Measurements from ENCODE around the gene SIRPB2. TPM values are rescaled to one million over a fixed set of nuclear protein-coding genes. Genes with fewer than 3 reads are reported as not detected.

The SIRPB2 gene
- total and polyA plus RNA-seq, 2 of the 4 experiments (the other 2 are of a cell fraction) = not detected

- Histone ChIP-seq H3K27ac (ENCODE audit: insufficient read depth, low read length) (no peak overlapping the region), H4K91ac (ENCODE audit: insufficient read depth, low read depth, low read length) (no peak overlapping the region), H3K36me3 (ENCODE audit: control insufficient read depth, insufficient read depth, low read length) (no peaks in the 10 kb centered on the region), H3K9me3 (ENCODE audit: control insufficient read depth, insufficient read depth, low read length) (no peaks in the 10 kb centered on the region), H3K27me3 (ENCODE audit: control insufficient read depth, insufficient read depth, low read length) (no peaks in the 10 kb centered on the region; the same call in 1 of the 2 replicates), H2BK20ac (ENCODE audit: low read depth, low read length) (no peak overlapping the region), H2AFZ (replicated peaks; ENCODE audit: low read length, poor library complexity) (no peak overlapping the region), H3K79me1 (ENCODE audit: low read depth in 1 of 2, low read length in 2 of 2) (no peaks in the 10 kb centered on the region), H3K4me3 (ENCODE audit: insufficient read depth, low read depth, low read length) (no peak overlapping the region), H4K5ac (ENCODE audit: low read depth, low read length) (no peak overlapping the region), H3K56ac (ENCODE audit: extremely low read depth, insufficient read depth, low read length) (no peak overlapping the region), H3K4me1 (ENCODE audit: control insufficient read depth, insufficient read depth, low read length) (no peaks in the 10 kb centered on the region), H2BK15ac (ENCODE audit: low read depth, low read length) (no peak overlapping the region), H2BK120ac (ENCODE audit: low read depth, low read length) (no peak overlapping the region), H2BK5ac (ENCODE audit: low read depth, low read length, poor library complexity, severe bottlenecking) (no peak overlapping the region), H4K8ac (ENCODE audit: low read depth in 2 of 2, low read length in 2 of 2) (no peak overlapping the region), H2AK9ac (replicated peaks; ENCODE audit: low read depth, low read length, poor library complexity) (no peak overlapping the region), H3K23ac (ENCODE audit: low read depth, low read length) (no peak overlapping the region), H3K4me2 (ENCODE audit: low read depth, low read length) (no peak overlapping the region), H3K14ac (replicated peaks; ENCODE audit: low read depth, low read length) (no peak overlapping the region), H4K20me1 (ENCODE audit: insufficient read depth, low read length) (no peaks in the 10 kb centered on the region), H3K9me1 (ENCODE audit: insufficient read depth, low read length) (no peaks in the 10 kb centered on the region), H2AK5ac (ENCODE audit: low read depth, low read length) (no peak overlapping the region), H3K4ac (ENCODE audit: low read depth, low read length) (no peak overlapping the region), H3K18ac (ENCODE audit: low read depth, low read length) (no peak overlapping the region), H3K9ac (ENCODE audit: low read depth, low read length) (no peak overlapping the region)
- no peak for TF ChIP-seq USF2 (IDR thresholded peaks at IDR 0.05; ENCODE audit: low read depth, low read length)
- TF ChIP-seq FOS (IDR thresholded peaks at IDR 0.05; ENCODE audit: low read depth, low read length) = no peak
- TF ChIP-seq RFX5 (IDR thresholded peaks at IDR 0.05; ENCODE audit: low read depth, low read length) = no peak
- TF ChIP-seq POLR2A (IDR thresholded peaks at IDR 0.05; ENCODE audit: low read depth, low read length) = no peak
- TF ChIP-seq ELK1 (IDR thresholded peaks at IDR 0.05; ENCODE audit: borderline replicate concordance, low read depth, low read length) = no peak
- no peak for TF ChIP-seq MAFK (IDR thresholded peaks at IDR 0.05; ENCODE audit: low read depth, low read length)
- no peak for TF ChIP-seq CEBPB (IDR thresholded peaks at IDR 0.05; ENCODE audit: low read depth, low read length)
- TF ChIP-seq RCOR1 (IDR thresholded peaks at IDR 0.05; ENCODE audit: insufficient replicate concordance, low read length) = no peak
- no peak for TF ChIP-seq RAD21 (IDR thresholded peaks at IDR 0.05; ENCODE audit: low read length)
- TF ChIP-seq NFE2L2 (IDR thresholded peaks at IDR 0.05; ENCODE audit: low read depth, low read length) = no peak
- TF ChIP-seq MXI1 (IDR thresholded peaks at IDR 0.05; ENCODE audit: borderline replicate concordance, low read depth, low read length) = no peak
- TF ChIP-seq CTCF (conservative IDR thresholded peaks at IDR 0.05; ENCODE audit: low read depth, low read length) = no peak
- intact Hi-C loops (cut with micrococcal nuclease) = no loop called here
- WGBS, 2 experiments (ENCODE audit: extremely low coverage in 2 of 2, insufficient read length in 1 of 2) = no CpG with 5 or more reads among the region's 1 CpG
- no TSS peak for BruUV-seq (replicated peaks)
- DNase-seq (no peak), ATAC-seq (ENCODE audit: low read depth) (no peak)
- CTCF ChIA-PET = no interaction called here
- in situ Hi-C loops (cut with MboI; ENCODE audit: low sequenced_read_pairs) = no loop called here
- POLR2A ChIA-PET (ENCODE audit: unreplicated experiment) = interaction anchor here (1.1 kb wide), 1 partner anchor 13 kb away, joined by 4 read pairs; no protein-coding TSS in a partner anchor
- dilution Hi-C loops (cut with HindIII; ENCODE audit: low sequenced_read_pairs, unreplicated experiment) = no loop called here
Observed at GRCh38 chr20:1526310-1526709, 35.1 kb upstream of the SIRPB2 start.
